ENCODE data around the gene DIPK2A. TPM values are rescaled to one million over a fixed set of nuclear protein-coding genes. Genes with fewer than 3 reads are reported as not detected.

The DIPK2A gene
- total RNA-seq, 1 experiment from 2014 or later, result 22.0 TPM

GRCh38 chr3:143979041-143979440 lies 7.4 kb downstream of the DIPK2A start:
- Histone ChIP-seq H2BK120ac (ENCODE audit: low read depth, low read length, poor library complexity, severe bottlenecking) (no peak overlapping the region), H2BK5ac (ENCODE audit: insufficient read length, low read length) (no peak overlapping the region), H3T11ph (ENCODE audit: low read length) (no peak overlapping the region), H2BK12ac (ENCODE audit: insufficient read length, low read depth, low read length) (no peak overlapping the region), H3K4ac (ENCODE audit: low read depth, low read length) (no peak overlapping the region), H3K23me2 (ENCODE audit: insufficient read length, low read depth, low read length, poor library complexity, severe bottlenecking) (no peaks in the 10 kb centered on the region), H3K23ac (ENCODE audit: insufficient read length, low read depth, low read length) (no peak overlapping the region), H4K91ac (ENCODE audit: insufficient read length, low read depth, low read length) (no peak overlapping the region), H3K79me1 (ENCODE audit: insufficient read depth, low read depth, low read length, poor library complexity, severe bottlenecking) (no peaks in the 10 kb centered on the region), H3K27me3 (ENCODE audit: insufficient read depth, low read length) (no peaks in the 10 kb centered on the region), H3K56ac (ENCODE audit: insufficient read length, low read depth, low read length) (no peak overlapping the region), H3K4me2 (ENCODE audit: insufficient read depth, insufficient read length, low read length) (no peak overlapping the region), H2BK15ac (ENCODE audit: low read depth, low read length) (no peak overlapping the region), H3K9me3 (ENCODE audit: control insufficient read depth, low read depth, low read length) (no peaks in the 10 kb centered on the region), H3K9ac (ENCODE audit: extremely low read depth, insufficient read length, low read length) (no peak overlapping the region), H4K20me1 (ENCODE audit: control insufficient read depth, insufficient read depth, insufficient read length) (no peaks in the 10 kb centered on the region), H3K79me2 (ENCODE audit: insufficient read depth, low read length) (peaks cover 13% of the 10 kb centered on the region; the same call in 1 of the 2 replicates), H3K14ac (ENCODE audit: insufficient read depth, low read length) (no peak overlapping the region), H3K27ac (ENCODE audit: insufficient read length, low read depth, low read length) (no peak overlapping the region), H3K4me1 (ENCODE audit: insufficient read depth, low read length) (no peaks in the 10 kb centered on the region; the same call in 1 of the 2 replicates), H2AK5ac (ENCODE audit: insufficient read length, low read length) (no peak overlapping the region), H2AFZ (ENCODE audit: low read length) (no peak overlapping the region), H2BK20ac (ENCODE audit: low read depth, low read length, poor library complexity, severe bottlenecking) (no peak overlapping the region), H4K8ac (replicated peaks; ENCODE audit: insufficient read length, low read depth, low read length) (no peak overlapping the region), H4K5ac (ENCODE audit: insufficient read length, low read depth, low read length) (no peak overlapping the region), H3K18ac (ENCODE audit: insufficient read length, low read depth, low read length) (no peak overlapping the region)
- no peaks in the 10 kb centered on the region for H3K27me3 Mint-ChIP-seq (ENCODE audit: low read depth)
- TF ChIP-seq, protein P1, sequence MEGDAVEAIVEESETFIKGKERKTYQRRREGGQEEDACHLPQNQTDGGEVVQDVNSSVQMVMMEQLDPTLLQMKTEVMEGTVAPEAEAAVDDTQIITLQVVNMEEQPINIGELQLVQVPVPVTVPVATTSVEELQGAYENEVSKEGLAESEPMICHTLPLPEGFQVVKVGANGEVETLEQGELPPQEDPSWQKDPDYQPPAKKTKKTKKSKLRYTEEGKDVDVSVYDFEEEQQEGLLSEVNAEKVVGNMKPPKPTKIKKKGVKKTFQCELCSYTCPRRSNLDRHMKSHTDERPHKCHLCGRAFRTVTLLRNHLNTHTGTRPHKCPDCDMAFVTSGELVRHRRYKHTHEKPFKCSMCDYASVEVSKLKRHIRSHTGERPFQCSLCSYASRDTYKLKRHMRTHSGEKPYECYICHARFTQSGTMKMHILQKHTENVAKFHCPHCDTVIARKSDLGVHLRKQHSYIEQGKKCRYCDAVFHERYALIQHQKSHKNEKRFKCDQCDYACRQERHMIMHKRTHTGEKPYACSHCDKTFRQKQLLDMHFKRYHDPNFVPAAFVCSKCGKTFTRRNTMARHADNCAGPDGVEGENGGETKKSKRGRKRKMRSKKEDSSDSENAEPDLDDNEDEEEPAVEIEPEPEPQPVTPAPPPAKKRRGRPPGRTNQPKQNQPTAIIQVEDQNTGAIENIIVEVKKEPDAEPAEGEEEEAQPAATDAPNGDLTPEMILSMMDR (conservative IDR thresholded peaks at IDR 0.05), result no peak
- peaks cover 41 to 51% of the 10 kb centered on the region in 2 experiments for H3K4me1 Mint-ChIP-seq
- no peak for DNase-seq
- H3K27ac Mint-ChIP-seq, result no peak overlapping the region
- WGBS (ENCODE audit: extremely low coverage, insufficient read length, low lambda C conversion rate), result 100% methylated on average over 1 of the region's 2 CpGs
- peaks cover 14 to 25% (median 22%) of the 10 kb centered on the region in 3 experiments for H3K36me3 Mint-ChIP-seq (ENCODE audit: insufficient read depth in 1 of 3, low read depth in 3 of 3)
- no peak overlapping the region for H3K4me3 Mint-ChIP-seq
- H3K9me3 Mint-ChIP-seq, result peaks cover 3 to 9% of the 10 kb centered on the region in 2 experiments; a peak in 3 of 5 replicates

All from H9 (cell line).